Sigmoid colon (tissue), 4 donors: ENCODE data around the gene CECR2.

Experiments
- CTCF ChIP-seq, 4 experiments: fragments of 450-650 bp in 3 of 4; fragments of 200-600 bp in 1 of 4; IDR thresholded peaks; one replicate each; pipeline ENCODE4 v1.5.1; 2016 to 2019; ENCODE audit warnings: antibody characterized with exemption in 4 of 4, mild to moderate bottlenecking in 3 of 4, moderate library complexity in 2 of 4
- EP300 ChIP-seq, 4 donors: sonication (generic); formaldehyde crosslinking; IDR thresholded peaks; one replicate each; pipeline ENCODE4 v1.6.1; 2017; ENCODE audit warnings: antibody characterized with exemption in 4 of 4
- POLR2A ChIP-seq, 2 donors: fragments of 450-650 bp; IDR thresholded peaks; one replicate each; pipeline ENCODE4 v1.6.1; 2016; ENCODE audit warnings: antibody characterized with exemption in 2 of 2, mild to moderate bottlenecking in 2 of 2, moderate library complexity in 2 of 2

DNA sequence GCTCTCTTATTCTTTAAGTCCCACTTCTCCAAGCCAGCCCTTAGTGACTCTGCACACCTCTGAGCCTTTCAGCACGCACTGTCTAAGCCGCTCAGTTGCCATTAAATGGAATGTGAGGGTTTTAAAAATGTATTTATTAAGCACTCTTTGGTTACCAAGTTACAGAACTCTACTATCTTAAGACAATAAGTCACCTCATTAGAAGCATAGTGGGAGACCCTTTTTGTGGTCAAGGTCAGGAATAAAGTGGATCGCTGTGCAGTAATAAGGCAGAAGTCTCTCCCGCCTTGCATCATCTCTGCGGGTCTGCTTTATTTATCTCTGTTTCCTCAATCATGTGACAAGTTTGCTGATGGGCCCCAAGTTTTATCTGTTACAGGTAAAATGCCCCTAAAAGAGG is 205.9 kb downstream of the CECR2 start:
- no peak for TF ChIP-seq CTCF (IDR thresholded peaks at IDR 0.05)
- no peak for TF ChIP-seq POLR2A (IDR thresholded peaks at IDR 0.05)
- TF ChIP-seq EP300 (IDR thresholded peaks at IDR 0.05): no peak
